ENCODE results near the gene PWWP3B.
"Not testable (repeated sequence)": the region's sequence is repeated elsewhere in the genome, so short reads cannot be mapped to it uniquely, and the experiment has no call there.

The PWWP3B gene

DNA sequence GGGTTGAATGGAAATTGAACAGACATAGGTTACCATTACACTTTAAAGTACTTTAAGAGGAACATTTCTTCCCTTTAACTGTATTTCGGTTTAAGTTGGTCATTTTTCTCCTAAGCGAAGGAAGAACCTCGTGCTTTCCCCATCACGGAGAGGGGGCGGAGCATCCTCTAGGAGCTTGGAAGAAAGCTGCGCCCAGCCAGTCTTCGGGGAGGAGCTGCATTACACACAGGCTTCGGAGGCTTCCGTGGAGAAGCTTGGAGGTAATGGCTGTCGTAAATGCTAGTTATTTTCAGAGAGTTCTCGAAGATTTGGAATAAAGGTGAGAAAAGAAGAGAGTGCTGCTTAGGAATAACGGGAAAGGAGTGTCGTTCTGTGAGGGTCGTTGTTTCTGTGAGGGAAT lies at the start of gene PWWP3B:
PWWP3B (plus strand) TSS at position 199 of the 400 bp plus-strand sequence. CDS start 37,128 bp downstream, outside the sequence.
- DNase-seq: no peak

DNA sequence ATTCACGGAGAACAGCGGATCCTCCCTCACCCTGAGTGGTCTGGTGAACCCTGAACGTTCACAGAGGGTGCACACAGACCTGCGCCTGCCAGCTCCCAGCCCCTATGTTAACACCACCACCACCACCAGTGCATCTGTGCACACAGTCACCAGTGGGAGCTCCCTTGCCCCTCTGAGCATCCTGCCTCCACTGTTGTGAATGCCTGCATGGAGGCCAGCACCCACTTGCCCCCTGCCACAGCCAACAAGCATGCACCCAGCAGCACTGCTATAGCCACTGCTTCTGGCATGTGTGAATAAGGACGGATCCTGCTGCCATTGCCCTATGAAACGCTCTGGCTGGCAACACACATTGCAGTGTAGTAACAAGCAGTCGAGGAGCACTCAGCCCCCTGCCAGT lies 29.1 kb upstream of the PWWP3B start:
- DNase-seq: no peak

DNA sequence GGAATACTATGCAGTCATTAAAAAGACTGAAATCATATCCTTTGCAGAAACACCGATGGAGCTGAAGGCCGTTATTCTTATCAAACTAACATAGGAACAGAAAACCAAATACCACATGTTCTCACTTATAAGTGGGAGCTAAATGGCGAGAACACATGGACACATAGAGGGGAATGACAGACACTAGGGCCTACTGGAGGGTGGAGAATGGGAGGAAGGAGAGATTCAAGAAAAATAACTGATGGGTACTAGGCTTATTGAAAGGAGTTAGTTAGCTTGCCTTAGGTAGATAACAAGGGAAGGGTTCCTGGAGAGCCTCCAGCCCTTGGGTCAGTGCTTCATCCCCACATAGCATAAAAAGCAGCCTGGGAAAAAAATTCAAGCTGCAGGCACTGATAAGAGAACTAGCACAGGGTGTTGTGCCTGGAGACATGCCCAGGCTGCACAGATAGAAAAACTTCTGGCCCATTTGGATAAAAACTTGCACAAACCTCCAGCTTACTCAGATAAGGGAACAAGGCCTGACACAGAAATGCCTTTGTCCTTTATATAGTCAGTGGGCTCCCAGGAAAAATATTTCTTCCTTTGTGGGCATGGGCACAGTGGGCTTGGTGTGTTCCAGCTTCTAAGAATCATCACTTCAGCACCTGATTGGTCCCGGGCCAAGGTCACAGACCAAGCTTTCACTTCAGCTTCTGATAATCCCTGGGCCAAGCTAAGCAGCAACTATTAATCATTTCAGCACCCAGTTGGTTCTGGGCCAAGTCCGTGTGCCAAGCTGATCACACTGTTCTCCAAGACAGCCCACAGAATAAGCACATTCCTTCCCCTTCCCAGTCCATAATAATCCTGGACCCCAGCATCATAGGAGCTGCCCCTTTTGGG lies 23.1 kb upstream of the PWWP3B start:
- DNase-seq: no peak

DNA sequence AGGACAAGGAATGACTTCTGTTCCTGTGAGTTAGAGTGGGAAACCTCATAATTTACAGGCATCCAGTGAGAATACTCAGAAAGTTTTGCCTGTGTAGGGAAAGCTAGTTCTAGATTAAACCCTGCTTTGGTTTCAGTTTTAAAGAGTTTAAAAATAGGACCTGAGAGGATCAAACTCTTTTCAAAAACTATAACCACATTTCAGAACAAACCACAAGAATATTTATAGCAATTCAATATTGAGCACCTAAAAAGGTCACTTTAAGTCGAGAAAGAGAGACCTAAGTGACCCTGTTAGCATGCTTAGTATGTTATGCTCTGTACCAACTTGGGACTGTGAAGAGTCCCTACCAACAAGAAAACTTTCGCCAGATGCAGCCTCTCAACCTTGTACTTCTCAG lies 17.4 kb upstream of the PWWP3B start:
- DNase-seq: no peak

DNA sequence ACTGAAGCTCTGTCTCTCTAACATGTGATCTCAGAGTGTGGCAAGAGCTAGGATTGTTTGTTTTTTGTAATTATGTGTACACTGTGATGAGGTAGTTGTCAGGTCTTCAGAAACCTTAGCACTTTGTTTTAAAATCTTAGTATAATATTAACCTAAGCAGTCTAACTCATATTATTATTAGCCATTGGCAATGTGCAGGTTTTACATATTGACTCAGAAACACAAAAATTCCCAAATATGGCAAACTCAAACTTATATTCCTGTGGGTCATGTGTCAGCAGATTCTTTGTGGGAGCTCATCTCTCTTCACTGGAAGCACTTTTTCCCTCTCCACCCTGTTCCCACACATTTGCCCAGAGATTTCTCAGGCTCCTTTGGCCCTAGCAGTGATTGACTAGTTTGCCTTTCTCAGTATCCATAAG lies 8.2 kb upstream of the PWWP3B start:
- DNase-seq: no peak

DNA sequence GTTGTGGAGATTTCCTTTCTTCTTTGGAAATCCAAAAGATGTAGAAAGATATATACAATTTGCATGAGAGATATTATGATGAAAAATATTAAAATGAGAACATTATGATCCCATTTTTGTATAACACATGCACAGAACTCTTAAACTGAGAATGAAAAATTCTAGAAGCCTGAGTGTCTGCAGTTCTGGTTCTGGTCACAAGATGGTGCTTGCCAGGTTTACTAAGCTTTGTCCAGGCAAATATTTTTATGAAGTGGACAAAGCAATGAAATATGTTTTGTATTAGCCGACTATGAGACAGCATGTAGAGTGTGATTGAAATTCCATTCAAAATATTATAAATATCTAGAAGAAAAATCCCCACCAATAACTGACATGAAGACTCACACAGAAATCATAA lies 2.2 kb downstream of the PWWP3B start:
- DNase-seq: no peak

DNA sequence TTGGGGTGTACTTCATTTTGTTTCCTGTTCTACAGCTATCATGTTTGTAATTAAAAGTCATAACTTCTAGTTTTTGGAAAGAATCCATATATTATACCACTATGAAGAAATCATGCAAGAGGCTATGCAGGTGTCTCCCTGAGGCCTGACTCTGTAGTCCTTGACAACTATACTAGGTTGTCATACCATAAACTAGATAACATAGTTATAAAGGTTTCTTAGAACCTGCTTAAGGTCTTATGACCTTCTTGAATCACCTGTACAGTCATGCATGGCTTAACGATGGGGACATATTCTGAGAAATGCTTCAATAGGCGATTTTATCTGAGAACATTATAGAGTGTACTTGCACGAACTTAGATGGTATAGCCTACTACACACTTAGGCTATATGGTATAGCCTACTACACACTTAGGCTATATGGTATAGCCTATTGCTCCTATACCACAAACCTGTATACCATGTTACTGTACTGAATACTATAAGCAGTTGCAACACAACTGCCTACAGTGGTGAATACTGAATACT lies 3.3 kb downstream of the PWWP3B start:
- DNase-seq: no peak

DNA sequence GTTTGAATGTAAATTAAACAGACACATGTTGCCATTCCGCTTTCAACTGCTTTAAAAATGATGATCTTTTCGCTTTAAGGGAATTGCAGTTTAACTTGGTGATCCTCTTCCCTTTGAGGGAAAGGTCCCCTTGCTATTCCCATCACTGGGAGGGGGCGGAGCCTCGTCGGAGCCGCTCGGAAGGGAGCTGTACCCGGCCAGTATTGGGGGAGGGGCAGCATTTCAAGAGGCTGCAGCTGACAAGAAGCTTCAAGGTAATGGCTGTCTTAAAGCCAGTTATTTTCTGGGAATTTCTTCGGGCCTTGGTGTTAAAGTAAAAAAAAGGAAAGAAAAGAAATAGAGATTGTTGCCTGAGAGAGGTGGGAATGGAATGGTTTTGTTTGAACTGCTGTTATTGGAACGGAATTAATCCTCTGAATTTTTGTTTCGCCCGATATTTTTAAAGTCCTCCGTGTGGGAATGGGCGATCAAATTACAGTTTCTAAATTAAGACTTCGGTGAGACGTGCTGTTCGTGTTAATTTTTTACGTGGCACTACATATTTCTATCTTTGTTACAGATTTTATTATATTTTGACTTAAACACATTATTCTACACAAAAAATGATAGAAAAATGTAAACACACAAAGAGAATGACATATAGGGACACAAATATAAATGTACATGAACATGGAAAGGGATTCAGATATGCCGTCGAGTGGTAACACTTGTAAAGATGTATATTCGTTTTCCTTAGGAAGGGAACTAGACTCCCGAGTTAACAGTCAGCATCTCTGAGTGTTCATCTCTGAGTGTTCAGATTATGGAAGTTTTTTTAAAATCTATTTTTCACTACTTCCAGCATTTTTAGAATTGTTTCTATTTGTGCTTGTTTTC lies 9.2 kb downstream of the PWWP3B start:
- DNase-seq: no peak

DNA sequence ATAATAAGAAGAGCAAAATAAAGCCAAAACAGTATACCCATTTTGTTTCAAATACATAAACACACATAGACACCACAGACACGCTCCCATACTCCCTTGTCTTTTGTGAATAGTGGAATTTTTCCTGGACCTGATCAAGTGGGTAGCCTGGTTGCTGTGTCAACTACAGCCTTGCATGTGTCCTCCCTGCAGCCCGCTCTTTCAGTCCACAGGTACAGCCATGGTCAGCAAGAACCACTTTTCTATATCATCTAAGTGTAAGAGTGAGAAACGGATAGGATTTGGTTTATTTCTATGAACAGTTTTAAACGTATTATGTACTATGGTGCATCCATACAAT lies 9.8 kb downstream of the PWWP3B start:
- no peak for DNase-seq

DNA sequence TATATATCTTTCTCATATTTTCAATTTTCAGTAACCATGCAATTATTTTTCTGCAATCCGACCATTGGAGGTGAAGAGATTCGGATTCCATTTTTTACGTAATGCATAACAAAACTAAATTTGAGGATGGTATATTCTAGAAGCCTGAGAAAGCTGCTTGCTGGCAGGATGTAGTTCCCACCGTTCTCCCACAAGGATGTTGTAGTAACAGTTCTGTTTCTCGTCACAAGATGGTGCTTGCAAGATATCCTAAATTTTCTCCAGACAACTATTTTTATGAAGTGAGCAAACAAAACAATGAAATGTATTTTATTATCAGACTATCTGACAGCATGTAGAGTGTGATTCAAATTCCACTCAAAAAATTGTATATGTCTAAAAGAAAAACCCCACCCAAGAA lies 10.7 kb downstream of the PWWP3B start:
- DNase-seq: no peak

DNA sequence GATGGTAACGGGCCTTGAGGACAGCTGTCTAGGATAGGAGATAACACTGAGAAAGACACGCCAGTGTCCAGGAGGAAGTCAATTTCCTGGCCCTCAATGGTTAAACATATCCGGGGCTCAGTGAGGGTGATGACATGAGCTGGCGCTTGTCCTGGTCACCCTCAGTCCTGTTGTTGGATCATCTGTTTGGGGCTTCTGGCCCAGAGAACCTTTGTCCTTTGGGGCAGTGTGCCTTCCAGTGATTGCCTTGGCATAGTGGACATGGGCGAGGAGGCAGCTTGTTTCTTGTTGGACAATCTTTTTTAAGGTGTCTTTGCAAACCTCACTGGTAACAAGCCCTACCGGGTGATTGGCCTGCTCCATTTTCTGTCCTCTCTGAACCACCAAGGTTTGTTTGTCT lies 15.6 kb downstream of the PWWP3B start:
- not testable (repeated sequence) for DNase-seq

DNA sequence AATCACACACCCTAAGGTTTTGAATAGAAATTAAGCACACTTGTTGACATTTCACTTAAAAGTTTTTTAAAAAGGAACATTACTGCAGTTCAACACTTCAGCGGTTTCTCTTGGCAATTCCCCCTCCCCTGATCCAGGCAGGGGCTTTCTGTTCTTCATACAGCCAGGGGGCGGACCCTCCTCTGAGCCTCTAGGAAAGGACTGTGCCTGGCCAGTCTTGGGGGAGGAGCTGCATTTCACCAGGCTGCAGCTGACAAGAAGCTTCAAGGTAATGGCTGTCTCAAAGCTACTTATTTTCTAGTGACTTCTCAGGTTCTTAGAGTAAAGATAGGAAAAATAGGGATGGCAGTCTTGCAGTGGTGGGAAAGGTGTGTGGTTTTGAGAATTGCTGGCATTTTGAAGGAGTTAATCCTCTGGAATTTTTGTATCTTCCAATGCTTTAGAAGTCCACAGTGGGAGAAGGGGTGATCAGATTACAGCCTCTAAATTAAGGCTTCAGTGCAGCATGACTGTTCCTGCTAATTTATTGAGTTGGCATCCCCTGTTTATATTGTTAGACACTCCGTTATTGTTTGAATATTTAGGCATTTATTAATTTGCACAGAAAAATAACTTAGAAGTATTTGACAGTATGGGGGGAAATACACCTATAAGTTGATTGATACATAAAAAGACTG lies 33.5 kb downstream of the PWWP3B start:
- DNase-seq: no peak

DNA sequence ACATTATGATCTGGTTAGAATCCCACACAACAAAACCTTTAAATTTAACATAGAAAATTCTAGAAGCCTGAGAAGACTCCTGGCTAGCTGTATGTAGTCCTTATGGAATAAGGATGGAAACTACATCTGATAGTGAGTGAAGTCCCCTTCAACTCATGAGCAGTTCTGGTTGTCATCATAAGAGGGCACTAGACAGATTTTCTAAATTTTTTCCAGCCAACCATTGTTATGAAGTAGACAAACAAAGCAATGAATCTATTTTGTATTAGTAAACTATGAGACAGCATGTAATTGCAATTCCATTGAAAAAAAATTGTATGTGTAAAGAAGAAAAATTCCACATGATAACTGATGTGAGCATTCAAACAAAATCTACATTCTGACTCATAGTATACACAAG lies 35.2 kb downstream of the PWWP3B start:
- no peak for DNase-seq

DNA sequence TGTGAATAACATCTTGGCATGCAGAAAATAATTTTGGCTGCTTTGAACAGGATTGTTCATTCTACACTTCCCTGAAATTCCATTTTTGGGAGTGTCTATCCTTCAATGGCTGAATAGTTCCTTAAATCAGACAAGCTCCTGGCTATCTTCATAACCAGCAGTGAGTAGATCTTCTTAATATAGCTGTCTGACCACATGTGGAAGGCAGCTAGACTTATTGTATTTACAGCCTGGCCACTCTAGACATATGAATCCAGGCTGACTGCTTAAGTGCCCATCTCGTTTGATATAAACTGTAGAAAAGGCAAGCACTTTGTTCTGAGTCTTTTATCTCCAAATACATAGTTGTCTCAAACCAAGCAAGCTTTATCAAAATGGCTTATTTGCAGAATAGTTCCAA lies 40.0 kb downstream of the PWWP3B start:
- DNase-seq: no peak
